ENCODE measurements around the gene DENND10.
A peak's percentile ranks its signal among the peaks of the same experiment; 100 is the strongest.
"Not testable (repeated sequence)": the region's sequence is repeated elsewhere in the genome, so short reads cannot be mapped to it uniquely, and the experiment has no call there.

DENND10 gene

DNA sequence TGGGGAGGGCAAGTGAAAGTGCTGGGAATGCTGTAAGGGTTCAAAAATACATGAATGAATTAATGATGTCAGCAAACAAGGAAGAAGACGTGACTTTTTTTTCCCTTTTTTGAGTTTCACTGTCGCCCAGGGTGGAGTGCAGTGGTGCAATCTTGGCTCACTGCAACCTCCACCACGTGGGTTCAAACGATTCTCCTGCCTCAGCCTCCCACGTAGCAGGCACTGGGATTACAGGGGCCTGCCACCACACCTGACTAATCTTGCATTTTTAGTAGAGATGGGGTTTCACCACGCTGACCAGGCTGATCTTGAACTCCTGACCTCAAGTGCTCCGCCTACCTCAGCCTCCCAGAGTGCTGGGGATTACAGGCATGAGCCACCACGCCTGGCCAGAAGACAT lies 30.0 kb downstream of the DENND10 start:
- DNase-seq, result no peak

GRCh38 chr10:119135513-119135881 lies 31.6 kb downstream of the DENND10 start:
- no peak for DNase-seq

DNA sequence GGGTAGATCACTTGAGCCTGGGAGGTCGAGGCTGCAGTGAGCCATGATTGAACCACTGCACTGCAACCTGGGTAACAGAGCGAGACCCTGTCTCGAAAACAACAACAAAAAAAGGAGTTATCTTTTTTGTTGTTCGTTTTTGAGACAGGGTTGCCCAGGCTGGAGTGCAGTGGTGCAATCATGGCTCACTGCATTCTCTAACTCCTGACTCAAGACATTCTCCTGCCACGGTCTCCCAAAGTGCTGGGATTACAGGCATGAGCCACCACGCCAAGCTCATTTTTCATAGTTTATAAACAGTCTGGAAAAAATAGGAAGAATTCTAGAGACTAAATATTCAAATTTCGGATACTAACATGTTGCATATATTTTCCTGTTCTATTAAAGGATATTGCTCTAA lies 32.2 kb downstream of the DENND10 start:
- no peak for DNase-seq

DNA sequence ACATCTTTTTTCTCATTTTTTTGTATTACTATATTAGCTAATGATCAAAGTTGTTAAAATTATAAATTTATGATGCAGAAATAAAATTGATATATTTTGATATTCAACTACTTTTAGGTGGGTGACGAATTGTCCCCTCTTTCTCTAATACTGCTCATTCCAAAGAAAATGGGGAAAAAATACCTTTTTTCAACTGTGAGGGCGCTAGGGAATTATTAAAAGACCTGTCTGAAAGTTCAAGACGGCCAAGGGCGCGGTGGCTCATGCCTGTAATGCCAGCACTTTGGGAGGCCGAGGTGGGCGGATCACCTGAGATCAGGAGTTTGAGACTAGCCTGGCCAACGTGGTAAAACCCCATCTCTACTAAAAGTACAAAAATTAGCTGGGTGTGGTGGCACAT lies 34.0 kb downstream of the DENND10 start:
- not testable (repeated sequence) for DNase-seq

GRCh38 chr10:119138346-119139306 lies 34.7 kb downstream of the DENND10 start:
- no peak for DNase-seq

GRCh38 chr10:119139464-119140067 lies 35.7 kb downstream of the DENND10 start:
- DNase-seq, result peak; percentile 37

GRCh38 chr10:119140603-119141245 lies 36.8 kb downstream of the DENND10 start:
- no peak for DNase-seq

GRCh38 chr10:119143657-119144056 lies 39.7 kb downstream of the DENND10 start:
- no peak for DNase-seq

DNA sequence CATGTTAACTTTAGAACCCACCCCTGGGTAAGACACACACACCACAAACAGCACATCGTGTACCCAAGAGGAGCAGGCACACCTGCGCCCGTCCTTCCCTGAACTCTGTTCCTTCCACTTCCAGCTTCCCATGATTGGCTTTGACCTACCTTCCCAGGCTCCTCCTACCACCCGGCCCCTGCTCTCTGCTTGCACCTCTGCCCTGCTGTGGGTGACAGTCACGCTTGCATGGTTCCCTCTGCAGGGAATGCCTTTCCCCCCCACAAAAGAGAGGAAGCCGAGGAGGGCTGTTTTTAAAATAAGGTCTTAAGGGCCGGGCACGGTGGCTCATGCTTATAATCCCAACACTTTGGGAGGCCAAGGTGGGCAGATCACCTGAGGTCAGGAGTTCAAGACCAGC lies 45.2 kb downstream of the DENND10 start:
- no peak for DNase-seq

DNA sequence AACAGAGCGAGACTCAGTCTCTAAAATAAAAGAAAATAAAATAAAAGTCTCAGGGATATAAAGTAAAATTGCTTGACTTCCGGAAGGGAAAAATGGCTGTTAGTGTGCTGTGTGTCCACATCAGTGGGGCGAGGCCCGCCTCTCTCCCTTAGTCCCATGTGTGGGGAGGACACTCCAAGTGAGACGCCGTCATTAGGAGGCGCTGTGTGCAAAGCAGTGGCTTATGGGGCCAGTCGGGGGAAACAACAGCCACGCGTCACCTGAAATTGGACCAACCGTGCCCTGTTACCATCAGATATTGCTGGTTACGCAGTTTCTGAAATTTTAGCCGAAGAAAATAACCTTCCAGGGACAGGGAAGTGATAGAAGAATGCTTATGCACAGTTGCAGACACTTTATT lies 45.8 kb downstream of the DENND10 start:
- no peak for DNase-seq

DNA sequence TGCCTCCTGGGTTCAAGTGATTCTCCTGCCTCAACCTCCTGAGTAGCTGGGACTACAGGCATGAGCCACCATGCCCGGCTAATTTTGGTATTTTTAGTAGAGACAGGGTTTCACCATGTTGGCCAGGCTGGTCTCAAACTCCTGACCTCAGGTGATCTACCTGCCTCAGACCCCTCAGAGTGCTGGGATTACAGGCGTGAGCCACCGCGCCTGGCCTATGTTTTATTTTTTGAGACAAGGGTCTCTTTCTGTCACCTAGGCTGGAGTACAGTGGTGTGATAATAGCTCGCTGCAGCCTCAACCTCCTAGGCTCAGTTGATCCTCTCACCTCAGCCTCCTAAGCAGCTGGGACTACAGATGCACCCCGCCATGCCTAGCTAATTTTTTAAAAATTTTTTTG lies 47.7 kb downstream of the DENND10 start:
- DNase-seq, result not testable (repeated sequence)

GRCh38 chr10:119153041-119153440 lies 49.1 kb downstream of the DENND10 start:
- DNase-seq, result no peak

DNA sequence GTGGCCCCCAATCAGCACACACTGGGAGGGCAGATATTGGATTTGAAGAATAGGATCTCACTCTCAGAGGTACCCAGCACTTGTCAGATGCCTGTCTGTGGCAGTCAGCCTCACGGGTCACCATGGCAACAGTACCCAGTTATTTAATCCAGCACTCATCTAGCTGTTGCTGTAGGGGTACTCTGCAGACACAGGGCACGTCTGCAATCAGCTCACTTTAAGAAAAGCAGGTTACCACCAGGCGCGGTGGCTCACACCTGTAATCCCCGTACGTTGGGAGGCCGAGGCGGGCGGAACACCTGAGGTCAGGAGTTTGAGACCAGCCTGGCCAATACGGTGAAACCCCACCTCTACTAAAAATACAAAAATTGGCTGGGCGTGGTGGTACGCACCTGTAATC lies 49.7 kb downstream of the DENND10 start:
- DNase-seq, result no peak

DNA sequence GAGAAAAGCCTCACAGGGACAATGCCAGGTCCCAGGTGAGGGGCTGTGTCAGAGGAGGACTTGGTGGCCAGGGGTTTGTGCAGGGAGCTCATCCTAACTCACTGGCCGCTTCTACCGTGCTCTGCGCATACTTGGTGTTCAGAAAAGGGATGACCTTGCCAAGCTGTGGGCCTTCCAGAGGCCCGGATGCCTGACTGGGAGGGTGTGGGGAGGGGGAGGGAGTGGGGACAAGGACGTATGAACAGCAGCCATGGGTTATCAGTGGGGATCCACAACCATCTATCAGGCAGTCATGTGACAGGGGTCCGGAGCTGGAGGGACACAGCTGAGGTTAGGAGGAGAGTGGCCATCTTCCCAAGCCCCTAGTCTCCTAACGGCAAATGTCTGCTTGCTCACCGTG lies 55.4 kb downstream of the DENND10 start:
- no peak for DNase-seq

- DNase-seq, result no peak
These were observed 58.0 kb downstream of the DENND10 start for GRCh38 chr10:119161680-119162451.

GRCh38 chr10:119162452-119163092 lies 58.7 kb downstream of the DENND10 start:
- no peak for DNase-seq

- DNase-seq, result peak; percentile 81
These were observed 61.5 kb downstream of the DENND10 start, which contains the start of gene SFXN4 for GRCh38 chr10:119165171-119166117. Gene SFXN4, minus strand, starts transcription at chr10:119165714. Its CDS starts 67 bp downstream, at chr10:119165647.

GRCh38 chr10:119166118-119166500 lies 62.2 kb downstream of the DENND10 start:
- no peak for DNase-seq

DNA sequence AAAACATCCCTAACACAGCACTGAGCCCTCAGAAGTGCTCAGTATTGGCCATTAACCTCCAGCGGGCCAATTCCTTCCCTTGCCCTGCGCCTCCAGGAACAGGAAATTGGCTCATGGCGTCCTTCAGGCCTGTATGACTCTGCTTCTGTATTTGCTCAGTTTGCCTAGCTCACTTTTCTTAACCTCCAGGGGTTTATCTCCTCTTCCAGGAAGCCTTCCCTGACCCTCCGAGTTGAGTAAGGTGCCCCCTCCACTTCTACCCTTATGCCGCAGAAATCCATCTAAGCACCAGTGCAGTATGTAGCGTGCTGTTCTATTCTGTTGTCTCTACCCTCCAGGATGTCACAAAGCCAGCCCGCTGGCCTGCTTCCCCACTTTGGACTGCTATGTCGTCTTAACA lies 62.7 kb downstream of the DENND10 start:
- no peak for DNase-seq

GRCh38 chr10:119167041-119167440 lies 63.1 kb downstream of the DENND10 start:
- DNase-seq, result no peak

- no peak for DNase-seq
These were observed 70.2 kb downstream of the DENND10 start for GRCh38 chr10:119174109-119174508.

All from central memory CD4-positive, alpha-beta T cell (primary cell).